K562 treated with DMSO at 1 percent for 4 hours (cell line): ENCODE data around the gene FGF18. TPM values are rescaled to one million over a fixed set of nuclear protein-coding genes. Genes with fewer than 3 reads are reported as not detected.

Experiments
- total RNA-seq: library from RNA; unstranded; fragments of 300-600 nt; gene quantifications from 2 replicates; pipeline ENCODE4 v1.2.3, GENCODE V29; 2022; ENCODE audit not compliant: insufficient read depth

The FGF18 gene, protein sequence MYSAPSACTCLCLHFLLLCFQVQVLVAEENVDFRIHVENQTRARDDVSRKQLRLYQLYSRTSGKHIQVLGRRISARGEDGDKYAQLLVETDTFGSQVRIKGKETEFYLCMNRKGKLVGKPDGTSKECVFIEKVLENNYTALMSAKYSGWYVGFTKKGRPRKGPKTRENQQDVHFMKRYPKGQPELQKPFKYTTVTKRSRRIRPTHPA
- total RNA-seq, result 0.42 TPM in 1 of 2 replicates, not detected in the other

DNA sequence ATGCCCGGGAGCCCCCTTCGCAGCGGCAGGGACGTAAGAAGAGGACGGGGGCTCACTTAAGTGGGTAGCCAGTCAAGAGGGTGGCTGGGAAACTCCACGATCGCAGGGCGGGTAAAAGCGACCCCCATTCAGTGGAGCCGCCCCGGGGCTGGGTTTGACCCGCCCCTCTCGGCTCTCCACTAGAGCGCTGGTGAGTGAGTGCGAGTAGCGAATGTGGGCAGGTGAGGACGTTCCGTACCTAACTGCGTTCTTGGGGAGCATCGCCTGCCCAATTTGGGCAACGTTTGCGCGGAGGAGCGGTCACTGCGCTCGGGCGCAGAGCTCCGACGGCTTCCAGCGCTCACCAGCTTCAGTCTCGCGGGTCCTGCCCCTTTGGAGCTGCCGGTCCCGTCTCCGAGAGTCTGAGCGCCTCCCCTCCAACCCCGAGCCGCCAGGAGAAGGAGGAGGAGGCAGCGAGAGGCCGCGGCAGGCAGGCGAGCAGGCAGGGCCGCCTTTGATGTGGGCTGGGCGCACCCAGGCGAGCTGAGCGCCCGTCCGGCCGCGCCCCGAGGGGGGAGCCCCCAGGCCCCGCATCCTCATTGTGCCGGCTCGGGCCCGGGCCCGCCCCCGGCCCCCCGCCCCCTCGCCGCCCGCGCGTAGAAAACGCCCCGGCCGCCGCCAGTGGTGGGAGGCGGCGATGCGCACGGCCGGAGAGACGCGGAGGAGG is at the start of gene FGF18:
TSS of gene FGF18 (plus strand) at position 666 of the 706 bp plus-strand sequence. CDS start 553 bp downstream, outside the sequence.

GRCh38 chr5:171387345-171387969 is 32.0 kb upstream of the FGF18 start, which contains the start of gene NPM1:
Gene NPM1 (plus strand): TSS chr5:171387849. CDS start chr5:171387949, 100 bp downstream.

Other genes with a start within 250 kb of the FGF18 start
- gene TLX3, start 110.4 kb upstream of the FGF18 start, total RNA-seq, result not detected in 2 replicates
- 1,732 and 1,937 TPM in 2 replicates for gene NPM1, start 31.8 kb upstream of the FGF18 start, total RNA-seq